WTC11 (cell line): ENCODE results near the gene FAM53A. TPM values are rescaled to one million over a fixed set of nuclear protein-coding genes. Genes with fewer than 3 reads are reported as not detected.

ENCODE experiments used
- ATAC-seq: fragments of 200-7000 bp; cut with Tn5 transposase; 2 replicates; pipeline ENCODE4 v1.10.0; 2021; ENCODE audit warnings: mild to moderate bottlenecking, moderate library complexity
- CTCF ChIA-PET: fragments of 300-600 bp; sonication (Branson Sonifier 250); formaldehyde crosslinking; loops from one replicate; lab custom pipeline; 2021; ENCODE audit warnings: antibody characterized with exemption; lab: Charles Lee
- POLR2A ChIA-PET: fragments of 350-600 bp; sonication (Branson Sonifier 250); formaldehyde crosslinking; loops from one replicate; lab custom pipeline; 2021; ENCODE audit warnings: antibody characterized with exemption; lab: Charles Lee
- DNase-seq: peaks from one replicate; pipeline ENCODE4 v3.0.0; 2021; ENCODE audit warnings: low spot score
- H3K27ac Mint-ChIP-seq: 2 replicates; pipeline ENCODE4 v1.8.0; 2021; ENCODE audit warnings: mixed read lengths
- H3K27me3 Mint-ChIP-seq: 2 replicates; pipeline ENCODE4 v1.8.0; 2021; ENCODE audit warnings: low read depth, mild to moderate bottlenecking, moderate library complexity, mixed read lengths
- H3K36me3 Mint-ChIP-seq: 2 replicates; pipeline ENCODE4 v1.8.0; 2021; ENCODE audit warnings: mixed read lengths
- H3K4me1 Mint-ChIP-seq: 2 replicates; pipeline ENCODE4 v1.8.0; 2022; ENCODE audit warnings: mixed read lengths
- H3K4me3 Mint-ChIP-seq: 2 replicates; pipeline ENCODE4 v1.8.0; 2021; ENCODE audit warnings: mild to moderate bottlenecking, moderate library complexity, mixed read lengths
- H3K9me3 Mint-ChIP-seq: 2 replicates; pipeline ENCODE4 v1.8.0; 2021; ENCODE audit warnings: mixed read lengths
- CREB1 ChIP-seq: sonication (generic); formaldehyde crosslinking; IDR thresholded peaks from 2 replicates; pipeline ENCODE4 v1.8.0; 2023; ENCODE audit warnings: mild to moderate bottlenecking, missing genetic modification reagents
- NR3C1 ChIP-seq: sonication (generic); formaldehyde crosslinking; conservative IDR thresholded peaks from 2 replicates; pipeline ENCODE4 v1.8.1; 2023; ENCODE audit warnings: low read depth, mild to moderate bottlenecking, missing genetic modification reagents
- RORB ChIP-seq: fragments of 250-450 bp; sonication (Bioruptor Pico); IDR thresholded peaks from 2 replicates; pipeline ENCODE4 v1.9.0; 2021; ENCODE audit warnings: mild to moderate bottlenecking
- TEAD1 ChIP-seq: sonication (generic); formaldehyde crosslinking; IDR thresholded peaks from 2 replicates; pipeline ENCODE4 v1.8.0; 2022; ENCODE audit warnings: mild to moderate bottlenecking, missing genetic modification reagents
- TP53 ChIP-seq: sonication (generic); formaldehyde crosslinking; IDR thresholded peaks from 2 replicates; pipeline ENCODE4 v1.8.1; 2023; ENCODE audit warnings: mild to moderate bottlenecking, missing genetic modification reagents
- ZNF121 ChIP-seq: sonication (generic); formaldehyde crosslinking; IDR thresholded peaks from 2 replicates; pipeline ENCODE4 v1.8.0; 2023; ENCODE audit warnings: missing genetic modification reagents
- ZNF138 ChIP-seq: sonication (generic); formaldehyde crosslinking; conservative IDR thresholded peaks from 2 replicates; pipeline ENCODE4 v1.8.1; 2022; ENCODE audit warnings: mild to moderate bottlenecking, moderate library complexity, missing genetic modification reagents
- ZNF396 ChIP-seq: fragments of 250-450 bp; sonication (Bioruptor Pico); IDR thresholded peaks from 2 replicates; pipeline ENCODE4 v1.8.0; 2021; ENCODE audit warnings: mild to moderate bottlenecking, moderate library complexity, borderline replicate concordance
- total RNA-seq: library from RNA; stranded (reverse); gene quantifications from 3 replicates; pipeline ENCODE4 v1.2.3, GENCODE V29; 2021
- TF ChIP-seq, protein P1 (sequence below): sonication (generic); formaldehyde crosslinking; IDR thresholded peaks from 2 replicates; pipeline ENCODE4 v1.8.1; 2022; ENCODE audit warnings: missing genetic modification reagents, borderline replicate concordance
- TF ChIP-seq, protein P2 (sequence below): fragments of 250-450 bp; sonication (Bioruptor Pico); IDR thresholded peaks from 2 replicates; pipeline ENCODE4 v1.8.0; 2021; ENCODE audit warnings: mild to moderate bottlenecking
- TF ChIP-seq, protein P3 (sequence below): sonication (generic); formaldehyde crosslinking; IDR thresholded peaks from 2 replicates; pipeline ENCODE4 v1.8.1; 2022; ENCODE audit warnings: mild to moderate bottlenecking, moderate library complexity, missing genetic modification reagents
- TF ChIP-seq, protein P4 (sequence below): sonication (generic); formaldehyde crosslinking; IDR thresholded peaks from 2 replicates; pipeline ENCODE4 v1.8.1; 2022; ENCODE audit warnings: mild to moderate bottlenecking, missing genetic modification reagents, moderate library complexity, borderline replicate concordance
- TF ChIP-seq, protein P5 (sequence below): sonication (generic); formaldehyde crosslinking; IDR thresholded peaks from 2 replicates; pipeline ENCODE4 v1.8.0; 2022; ENCODE audit warnings: mild to moderate bottlenecking, missing genetic modification reagents
- TF ChIP-seq, protein P6 (sequence below): fragments of 250-450 bp; sonication (Bioruptor Pico); IDR thresholded peaks from 2 replicates; pipeline ENCODE4 v2.1.2; 2022; ENCODE audit warnings: mild to moderate bottlenecking, moderate library complexity
- TF ChIP-seq, protein P7 (sequence below): sonication (generic); formaldehyde crosslinking; IDR thresholded peaks from 2 replicates; pipeline ENCODE4 v1.8.1; 2022; ENCODE audit warnings: low read depth, missing genetic modification reagents, borderline replicate concordance

The FAM53A gene
- total RNA-seq, 1 experiment from 2014 or later: 2.9 TPM

DNA sequence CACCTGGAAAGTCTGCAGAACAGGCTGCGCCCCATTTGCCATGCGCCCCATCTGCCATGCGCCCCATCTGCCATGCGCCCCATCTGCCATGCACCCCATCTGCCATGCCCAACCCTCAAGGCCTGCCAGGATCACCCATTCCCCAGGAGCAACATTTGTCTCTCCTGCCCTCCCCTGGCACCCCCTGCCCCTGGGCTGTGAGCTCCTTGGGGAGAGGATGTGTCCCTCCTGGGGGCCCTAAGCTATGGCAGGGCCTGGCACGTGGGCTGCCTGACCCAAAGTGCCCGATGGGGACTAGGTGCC is 82.6 kb downstream of the FAM53A start (continued):
- TF ChIP-seq, protein P1, sequence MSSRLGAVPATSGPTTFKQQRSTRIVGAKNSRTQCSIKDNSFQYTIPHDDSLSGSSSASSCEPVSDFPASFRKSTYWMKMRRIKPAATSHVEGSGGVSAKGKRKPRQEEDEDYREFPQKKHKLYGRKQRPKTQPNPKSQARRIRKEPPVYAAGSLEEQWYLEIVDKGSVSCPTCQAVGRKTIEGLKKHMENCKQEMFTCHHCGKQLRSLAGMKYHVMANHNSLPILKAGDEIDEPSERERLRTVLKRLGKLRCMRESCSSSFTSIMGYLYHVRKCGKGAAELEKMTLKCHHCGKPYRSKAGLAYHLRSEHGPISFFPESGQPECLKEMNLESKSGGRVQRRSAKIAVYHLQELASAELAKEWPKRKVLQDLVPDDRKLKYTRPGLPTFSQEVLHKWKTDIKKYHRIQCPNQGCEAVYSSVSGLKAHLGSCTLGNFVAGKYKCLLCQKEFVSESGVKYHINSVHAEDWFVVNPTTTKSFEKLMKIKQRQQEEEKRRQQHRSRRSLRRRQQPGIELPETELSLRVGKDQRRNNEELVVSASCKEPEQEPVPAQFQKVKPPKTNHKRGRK (CRISPR knock-in tag): no peak
- TF ChIP-seq, protein P2, sequence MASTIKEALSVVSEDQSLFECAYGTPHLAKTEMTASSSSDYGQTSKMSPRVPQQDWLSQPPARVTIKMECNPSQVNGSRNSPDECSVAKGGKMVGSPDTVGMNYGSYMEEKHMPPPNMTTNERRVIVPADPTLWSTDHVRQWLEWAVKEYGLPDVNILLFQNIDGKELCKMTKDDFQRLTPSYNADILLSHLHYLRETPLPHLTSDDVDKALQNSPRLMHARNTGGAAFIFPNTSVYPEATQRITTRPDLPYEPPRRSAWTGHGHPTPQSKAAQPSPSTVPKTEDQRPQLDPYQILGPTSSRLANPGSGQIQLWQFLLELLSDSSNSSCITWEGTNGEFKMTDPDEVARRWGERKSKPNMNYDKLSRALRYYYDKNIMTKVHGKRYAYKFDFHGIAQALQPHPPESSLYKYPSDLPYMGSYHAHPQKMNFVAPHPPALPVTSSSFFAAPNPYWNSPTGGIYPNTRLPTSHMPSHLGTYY (CRISPR knock-in tag): no peak
- TF ChIP-seq, protein P3, sequence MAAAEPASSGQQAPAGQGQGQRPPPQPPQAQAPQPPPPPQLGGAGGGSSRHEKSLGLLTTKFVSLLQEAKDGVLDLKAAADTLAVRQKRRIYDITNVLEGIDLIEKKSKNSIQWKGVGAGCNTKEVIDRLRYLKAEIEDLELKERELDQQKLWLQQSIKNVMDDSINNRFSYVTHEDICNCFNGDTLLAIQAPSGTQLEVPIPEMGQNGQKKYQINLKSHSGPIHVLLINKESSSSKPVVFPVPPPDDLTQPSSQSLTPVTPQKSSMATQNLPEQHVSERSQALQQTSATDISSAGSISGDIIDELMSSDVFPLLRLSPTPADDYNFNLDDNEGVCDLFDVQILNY: no peak
- no peak for TF ChIP-seq CREB1 (CRISPR knock-in tag)

DNA sequence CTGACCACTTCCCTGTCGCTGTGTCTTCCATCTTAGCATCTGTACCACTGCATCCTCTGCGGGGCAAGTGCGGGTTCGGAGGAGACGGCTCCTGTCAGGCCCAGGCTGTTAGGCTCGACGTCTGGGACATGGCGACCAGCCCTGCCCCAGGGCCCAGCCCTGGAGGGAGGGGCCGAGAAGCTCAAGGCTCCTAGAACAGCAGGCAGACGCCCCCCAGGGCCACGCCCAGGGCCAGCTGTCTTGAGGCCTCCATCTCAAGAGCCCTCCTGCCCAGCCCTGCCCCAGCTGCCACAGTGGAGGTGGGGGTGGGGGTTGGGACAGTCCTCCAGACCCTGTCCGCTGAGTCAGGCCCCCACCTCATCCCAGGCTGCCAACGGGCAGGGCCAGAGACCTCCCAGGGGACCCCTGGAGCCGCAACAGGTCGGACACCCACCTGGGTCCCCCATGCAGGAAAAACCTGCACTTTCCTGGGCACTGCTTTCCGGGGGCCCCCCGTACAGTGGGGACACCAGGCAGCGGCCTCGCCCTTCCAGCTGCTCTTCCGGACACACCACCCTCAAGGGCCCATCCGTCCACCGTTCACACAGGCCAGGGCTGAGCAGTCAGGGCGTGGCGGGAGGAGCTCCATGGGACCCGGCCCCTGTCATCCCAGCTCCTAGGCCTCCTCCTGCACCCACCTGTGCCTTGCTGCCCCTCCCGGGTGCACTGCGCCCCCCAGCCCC is 83.1 kb downstream of the FAM53A start:
- H3K4me3 Mint-ChIP-seq: no peak overlapping the region
- no peaks in the 10 kb centered on the region for H3K9me3 Mint-ChIP-seq
- no peaks in the 10 kb centered on the region for H3K36me3 Mint-ChIP-seq
- ATAC-seq (no peak), DNase-seq (no peak)
- ChIA-PET CTCF (interaction anchor here (0.6 to 2.2 kb wide), 2 partner anchors 28 to 295 kb away, joined by 3 to 7 read pairs; no protein-coding TSS in a partner anchor), POLR2A (no interaction called here)
- H3K27me3 Mint-ChIP-seq: no peaks in the 10 kb centered on the region
- no peak overlapping the region for H3K27ac Mint-ChIP-seq
- TF ChIP-seq, protein P4, sequence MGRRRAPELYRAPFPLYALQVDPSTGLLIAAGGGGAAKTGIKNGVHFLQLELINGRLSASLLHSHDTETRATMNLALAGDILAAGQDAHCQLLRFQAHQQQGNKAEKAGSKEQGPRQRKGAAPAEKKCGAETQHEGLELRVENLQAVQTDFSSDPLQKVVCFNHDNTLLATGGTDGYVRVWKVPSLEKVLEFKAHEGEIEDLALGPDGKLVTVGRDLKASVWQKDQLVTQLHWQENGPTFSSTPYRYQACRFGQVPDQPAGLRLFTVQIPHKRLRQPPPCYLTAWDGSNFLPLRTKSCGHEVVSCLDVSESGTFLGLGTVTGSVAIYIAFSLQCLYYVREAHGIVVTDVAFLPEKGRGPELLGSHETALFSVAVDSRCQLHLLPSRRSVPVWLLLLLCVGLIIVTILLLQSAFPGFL (CRISPR knock-in tag): no peak
- no peak for TF ChIP-seq NR3C1
- TF ChIP-seq ZNF121 (CRISPR knock-in tag): no peak
- TF ChIP-seq, protein P5, sequence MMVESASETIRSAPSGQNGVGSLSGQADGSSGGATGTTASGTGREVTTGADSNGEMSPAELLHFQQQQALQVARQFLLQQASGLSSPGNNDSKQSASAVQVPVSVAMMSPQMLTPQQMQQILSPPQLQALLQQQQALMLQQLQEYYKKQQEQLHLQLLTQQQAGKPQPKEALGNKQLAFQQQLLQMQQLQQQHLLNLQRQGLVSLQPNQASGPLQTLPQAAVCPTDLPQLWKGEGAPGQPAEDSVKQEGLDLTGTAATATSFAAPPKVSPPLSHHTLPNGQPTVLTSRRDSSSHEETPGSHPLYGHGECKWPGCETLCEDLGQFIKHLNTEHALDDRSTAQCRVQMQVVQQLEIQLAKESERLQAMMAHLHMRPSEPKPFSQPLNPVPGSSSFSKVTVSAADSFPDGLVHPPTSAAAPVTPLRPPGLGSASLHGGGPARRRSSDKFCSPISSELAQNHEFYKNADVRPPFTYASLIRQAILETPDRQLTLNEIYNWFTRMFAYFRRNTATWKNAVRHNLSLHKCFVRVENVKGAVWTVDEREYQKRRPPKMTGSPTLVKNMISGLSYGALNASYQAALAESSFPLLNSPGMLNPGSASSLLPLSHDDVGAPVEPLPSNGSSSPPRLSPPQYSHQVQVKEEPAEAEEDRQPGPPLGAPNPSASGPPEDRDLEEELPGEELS: no peak
- TF ChIP-seq, protein P6, sequence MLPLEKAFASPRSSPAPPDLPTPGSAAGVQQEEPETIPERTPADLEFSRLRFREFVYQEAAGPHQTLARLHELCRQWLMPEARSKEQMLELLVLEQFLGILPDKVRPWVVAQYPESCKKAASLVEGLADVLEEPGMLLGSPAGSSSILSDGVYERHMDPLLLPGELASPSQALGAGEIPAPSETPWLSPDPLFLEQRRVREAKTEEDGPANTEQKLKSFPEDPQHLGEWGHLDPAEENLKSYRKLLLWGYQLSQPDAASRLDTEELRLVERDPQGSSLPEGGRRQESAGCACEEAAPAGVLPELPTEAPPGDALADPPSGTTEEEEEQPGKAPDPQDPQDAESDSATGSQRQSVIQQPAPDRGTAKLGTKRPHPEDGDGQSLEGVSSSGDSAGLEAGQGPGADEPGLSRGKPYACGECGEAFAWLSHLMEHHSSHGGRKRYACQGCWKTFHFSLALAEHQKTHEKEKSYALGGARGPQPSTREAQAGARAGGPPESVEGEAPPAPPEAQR (CRISPR knock-in tag): no peak
- no peak for TF ChIP-seq TEAD1 (CRISPR knock-in tag)
- TF ChIP-seq ZNF138 (CRISPR knock-in tag): no peak
- TF ChIP-seq TP53: no peak
- TF ChIP-seq, protein P7, sequence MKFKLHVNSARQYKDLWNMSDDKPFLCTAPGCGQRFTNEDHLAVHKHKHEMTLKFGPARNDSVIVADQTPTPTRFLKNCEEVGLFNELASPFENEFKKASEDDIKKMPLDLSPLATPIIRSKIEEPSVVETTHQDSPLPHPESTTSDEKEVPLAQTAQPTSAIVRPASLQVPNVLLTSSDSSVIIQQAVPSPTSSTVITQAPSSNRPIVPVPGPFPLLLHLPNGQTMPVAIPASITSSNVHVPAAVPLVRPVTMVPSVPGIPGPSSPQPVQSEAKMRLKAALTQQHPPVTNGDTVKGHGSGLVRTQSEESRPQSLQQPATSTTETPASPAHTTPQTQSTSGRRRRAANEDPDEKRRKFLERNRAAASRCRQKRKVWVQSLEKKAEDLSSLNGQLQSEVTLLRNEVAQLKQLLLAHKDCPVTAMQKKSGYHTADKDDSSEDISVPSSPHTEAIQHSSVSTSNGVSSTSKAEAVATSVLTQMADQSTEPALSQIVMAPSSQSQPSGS: no peak
- no peak for TF ChIP-seq ZNF396 (CRISPR knock-in tag)
- TF ChIP-seq RORB (CRISPR knock-in tag): no peak
- H3K4me1 Mint-ChIP-seq: peaks cover 4% of the 10 kb centered on the region; the same call in 1 of the 2 replicates
